Measurements from ENCODE around the gene HOATZ. TPM values are rescaled to one million over a fixed set of nuclear protein-coding genes. Genes with fewer than 3 reads are reported as not detected.

HOATZ gene
- total and polyA plus RNA-seq, 2 of the 13 experiments (the other 11 are each of a cell fraction or from before 2014, with no cell fraction given), result not detected

GRCh38 chr11:111522426-111522825 lies 7.8 kb downstream of the HOATZ start:
- Histone ChIP-seq H3K27me3 (ENCODE audit: control insufficient read depth in 1 of 2, insufficient read depth in 2 of 2, low read length in 2 of 2) (peaks cover 0 to 18% of the 10 kb centered on the region in 2 experiments; a peak in 2 of 5 replicates), H2AFZ (ENCODE audit: low read length) (no peak overlapping the region), H3K27ac (ENCODE audit: extremely low read length, insufficient read depth, low read length) (no peak overlapping the region), H3K79me2 (ENCODE audit: insufficient read depth, low read length) (no peaks in the 10 kb centered on the region), H3K4me2 (ENCODE audit: low read depth, low read length) (no peak overlapping the region), H3K4me1 (ENCODE audit: insufficient read depth, low read length) (no peaks in the 10 kb centered on the region), H3K9me3 (ENCODE audit: low read length) (no peaks in the 10 kb centered on the region), H3K4me3 (replicated peaks in 1 of 3; ENCODE audit: insufficient read depth in 1 of 3, low read depth in 2 of 3, low read length in 3 of 3) (no peak overlapping the region), H3K36me3 (replicated peaks in 1 of 2; ENCODE audit: control insufficient read depth in 1 of 2, insufficient read depth in 2 of 2, low read length in 2 of 2) (no peaks in the 10 kb centered on the region), H4K20me1 (ENCODE audit: insufficient read depth, low read length) (no peaks in the 10 kb centered on the region), H3K9ac (ENCODE audit: insufficient read depth, low read depth, low read length) (no peak overlapping the region)
- ChIA-PET POLR2A (no interaction called here), CTCF (ENCODE audit: low intra/inter-chr PET ratio, low total read pairs) (no interaction called here)
- intact Hi-C loops (cut with micrococcal nuclease; ENCODE audit: unreplicated experiment) (no loop called here), in situ Hi-C loops (cut with HindIII; ENCODE audit: extremely low pct_ligation_motif_present, low pct_unique_long_range_greater_than_20kb) (no loop called here)
- DNase-seq (ENCODE audit: low spot score) (no peak), ATAC-seq (no peak), FAIRE-seq (no peak)
- TF ChIP-seq MBNL3 (CRISPR knock-in tag; conservative IDR thresholded peaks at IDR 0.05), result no peak
- TF ChIP-seq TEAD3 (CRISPR knock-in tag; optimal IDR thresholded peaks at IDR 0.05; ENCODE audit: borderline replicate concordance), result no peak
- TF ChIP-seq, protein P1, sequence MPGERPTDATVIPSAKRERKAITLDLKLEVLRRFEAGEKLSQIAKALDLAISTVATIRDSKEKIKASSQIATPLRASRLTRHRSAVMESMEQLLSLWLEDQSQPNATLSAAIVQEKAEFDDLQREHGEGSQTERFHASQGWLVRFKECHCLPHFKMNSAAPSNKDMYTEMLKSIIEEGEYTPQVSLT (CRISPR knock-in tag; IDR thresholded peaks at IDR 0.05; ENCODE audit: borderline replicate concordance, low read depth), result no peak
- TF ChIP-seq, protein P2, sequence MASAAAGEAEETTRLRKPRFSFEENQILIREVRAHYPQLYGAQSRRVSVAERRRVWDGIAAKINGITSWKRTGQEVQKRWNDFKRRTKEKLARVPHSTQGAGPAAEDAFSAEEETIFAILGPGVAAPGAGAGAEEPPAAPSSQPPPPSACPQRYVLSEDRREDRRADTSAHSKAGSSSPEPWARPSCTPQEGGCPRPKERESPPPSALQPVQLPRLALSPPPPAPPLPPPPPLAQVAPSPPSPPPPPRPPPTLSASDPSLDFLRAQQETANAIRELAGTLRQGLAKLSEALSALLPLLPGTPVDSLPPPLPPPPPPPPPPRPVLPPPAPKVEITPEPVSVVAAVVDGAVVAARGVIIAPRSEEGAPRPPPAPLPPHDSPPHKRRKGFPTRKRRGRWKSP (CRISPR knock-in tag; IDR thresholded peaks at IDR 0.05), result no peak
- no peak for TF ChIP-seq NFYB (CRISPR knock-in tag; IDR thresholded peaks at IDR 0.05)
- TF ChIP-seq IRX3 (CRISPR knock-in tag; IDR thresholded peaks at IDR 0.05; ENCODE audit: borderline replicate concordance, low read depth), result no peak
- TF ChIP-seq ZNF235 (CRISPR knock-in tag; IDR thresholded peaks at IDR 0.05; ENCODE audit: borderline replicate concordance), result no peak
- TF ChIP-seq GLI4 (CRISPR knock-in tag; IDR thresholded peaks at IDR 0.05; ENCODE audit: borderline replicate concordance), result no peak
- no peak for TF ChIP-seq MIER3 (CRISPR knock-in tag; IDR thresholded peaks at IDR 0.05; ENCODE audit: borderline replicate concordance)
- TF ChIP-seq ZNF780A (CRISPR knock-in tag; IDR thresholded peaks at IDR 0.05), result no peak
- no peak for TF ChIP-seq PAX8 (CRISPR knock-in tag; IDR thresholded peaks at IDR 0.05; ENCODE audit: borderline replicate concordance)
- no peak for TF ChIP-seq BATF2 (CRISPR knock-in tag; IDR thresholded peaks at IDR 0.05)
- BruUV-seq (replicated peaks), result no TSS peak
- 26% methylated on average over 5 of the region's 5 CpGs for WGBS (ENCODE audit: low lambda C conversion rate)
